GM12878 (cell line): ENCODE results near the gene FGFBP1. TPM values are rescaled to one million over a fixed set of nuclear protein-coding genes. Genes with fewer than 3 reads are reported as not detected.

Experiments used
- ATAC-seq: fragments of 200-7000 bp; cut with Tn5 transposase; 3 replicates; pipeline ENCODE4 v1.9.1; 2020; ENCODE audit warnings: mild to moderate bottlenecking, moderate library complexity
- BruUV-seq: library from RNA; stranded (reverse); fragments of 400-500 nt; replicated peaks from 2 replicates; lab custom pipeline; 2021; lab: Mats Ljungman, UMichigan
- CTCF ChIA-PET: fragments of 300-600 bp; sonication (Branson Sonifier 250); formaldehyde crosslinking; extraction: SDS; loops from one replicate; lab custom pipeline; 2021; ENCODE audit warnings: inconsistent platforms; lab: Yijun Ruan, JAX
- POLR2A ChIA-PET: fragments of 350-600 bp; formaldehyde crosslinking; extraction: SDS; loops from one replicate; lab custom pipeline; 2021; ENCODE audit warnings: inconsistent platforms; lab: Charles Lee
- RAD21 ChIA-PET: fragments of 300-600 bp; sonication (Branson Sonifier 250); formaldehyde crosslinking; loops from one replicate; lab custom pipeline; 2023; ENCODE audit warnings: antibody characterized with exemption; ENCODE audit not compliant: unreplicated experiment; lab: Charles Lee
- SMC1A ChIA-PET: fragments of 300-600 bp; sonication (Branson Sonifier 250); formaldehyde crosslinking; loops from one replicate; lab custom pipeline; 2023; ENCODE audit not compliant: unreplicated experiment, uncharacterized antibody; lab: Charles Lee
- DNase-seq: peaks from one replicate; pipeline ENCODE4 v3.0.0-alpha.2; 2011; ENCODE audit warnings: low read depth, low spot score
- FAIRE-seq: peaks from 3 replicates; lab custom pipeline; 2011; peaks lifted over from hg19 to GRCh38; lab: Jason Lieb, UNC
- H2AFZ ChIP-seq: 2 replicates; pipeline ENCODE4 v1.6.0; 2011; ENCODE audit warnings: low read depth, low read length, control low read depth; ENCODE audit not compliant: control insufficient read depth
- H3K27ac ChIP-seq: 2 replicates; pipeline ENCODE4 v1.5.1; 2011; ENCODE audit warnings: control low read depth; ENCODE audit not compliant: control insufficient read depth, insufficient read depth
- H3K27me3 ChIP-seq, 2 experiments: replicated peaks in 1 of 2; 2 replicates each; pipeline versions ENCODE4 v1.6.0 to v1.6.1; 2011; ENCODE audit warnings: low read length in 1 of 2; ENCODE audit not compliant: control insufficient read depth in 2 of 2, insufficient read depth in 2 of 2
- H3K36me3 ChIP-seq, 2 experiments: 2 replicates each; pipeline ENCODE4 v1.5.1; 2011; ENCODE audit warnings: low read length in 1 of 2; ENCODE audit not compliant: control insufficient read depth in 2 of 2, insufficient read depth in 2 of 2
- H3K4me1 ChIP-seq: 2 replicates; pipeline ENCODE4 v1.6.1; 2011; ENCODE audit warnings: mild to moderate bottlenecking, low read length, moderate library complexity, mixed read lengths; ENCODE audit not compliant: control insufficient read depth, insufficient read depth
- H3K4me2 ChIP-seq: 2 replicates; pipeline ENCODE4 v1.6.0; 2011; ENCODE audit warnings: control low read depth; ENCODE audit not compliant: control insufficient read depth, insufficient read depth
- H3K4me3 ChIP-seq: fragments of 200-600 bp; sonication (generic); 2 replicates; pipeline ENCODE4 v1.5.1; 2016
- H3K79me2 ChIP-seq: 2 replicates; pipeline ENCODE4 v1.6.0; 2011; ENCODE audit warnings: low read length; ENCODE audit not compliant: control insufficient read depth, insufficient read depth
- H3K9ac ChIP-seq: 2 replicates; pipeline ENCODE4 v1.8.0; 2011; ENCODE audit warnings: low read length, control low read depth, mixed read lengths; ENCODE audit not compliant: control insufficient read depth, insufficient read depth
- H3K9me3 ChIP-seq: replicated peaks from 3 replicates; pipeline ENCODE4 v1.5.1; 2011; ENCODE audit warnings: mild to moderate bottlenecking, low read length; ENCODE audit not compliant: control insufficient read depth, insufficient read depth
- H4K20me1 ChIP-seq: 2 replicates; pipeline ENCODE4 v1.6.0; 2011; ENCODE audit not compliant: control insufficient read depth, insufficient read depth
- CUX1 ChIP-seq: IDR thresholded peaks from 2 replicates; pipeline ENCODE4 v1.6.1; 2012; ENCODE audit warnings: improper control_type of control experiment, low read depth, low read length; ENCODE audit not compliant: insufficient replicate concordance
- IKZF2 ChIP-seq, 2 experiments: fragments of 450-650 bp; IDR thresholded peaks; 2 replicates each; pipeline ENCODE4 v1.6.1; 2017; ENCODE audit warnings: mild to moderate bottlenecking in 2 of 2, moderate library complexity in 2 of 2
- JUND ChIP-seq: IDR thresholded peaks from 2 replicates; pipeline ENCODE4 v1.6.1; 2012; ENCODE audit warnings: low read depth, mild to moderate bottlenecking, low read length, improper control_type of control experiment, moderate library complexity
- KDM1A ChIP-seq: fragments of 200-600 bp; sonication (generic); IDR thresholded peaks from 2 replicates; pipeline ENCODE4 v1.6.1; 2016; ENCODE audit warnings: borderline replicate concordance
- NFIC ChIP-seq: IDR thresholded peaks from 2 replicates; pipeline ENCODE4 v1.6.1; 2012; ENCODE audit warnings: low read depth, mild to moderate bottlenecking, inconsistent platforms, low read length, moderate library complexity
- NR2F1 ChIP-seq: fragments of 450-650 bp; conservative IDR thresholded peaks from 2 replicates; pipeline ENCODE4 v1.6.1; 2017; ENCODE audit warnings: mild to moderate bottlenecking
- RCOR1 ChIP-seq: conservative IDR thresholded peaks from 2 replicates; pipeline ENCODE4 v1.6.1; 2012; ENCODE audit warnings: low read depth, low read length, improper control_type of control experiment
- RUNX3 ChIP-seq: IDR thresholded peaks from 2 replicates; pipeline ENCODE4 v1.6.1; 2012; ENCODE audit warnings: low read length, inconsistent platforms
- SIN3A ChIP-seq: IDR thresholded peaks from 2 replicates; pipeline ENCODE4 v1.6.1; 2012; ENCODE audit warnings: low read depth, low read length, improper control_type of control experiment
- SUZ12 ChIP-seq: fragments of 200-600 bp; sonication (generic); IDR thresholded peaks from one replicate; pipeline ENCODE4 v1.6.1; 2018; ENCODE audit warnings: antibody characterized with exemption, mild to moderate bottlenecking; ENCODE audit not compliant: unreplicated experiment
- ZBTB11 ChIP-seq: fragments of 450-650 bp; formaldehyde crosslinking; IDR thresholded peaks from 2 replicates; pipeline ENCODE4 v1.5.0; 2022; ENCODE audit warnings: mild to moderate bottlenecking, missing genetic modification characterization
- ZNF24 ChIP-seq: fragments of 450-650 bp; IDR thresholded peaks from 2 replicates; pipeline ENCODE4 v1.6.1; 2017; ENCODE audit warnings: antibody characterized with exemption, mild to moderate bottlenecking
- ZNF592 ChIP-seq: fragments of 450-650 bp; IDR thresholded peaks from 2 replicates; pipeline ENCODE4 v1.6.1; 2017; ENCODE audit warnings: mild to moderate bottlenecking, moderate library complexity
- WGBS: methylation state at CpG from one replicate; pipeline ENCODE4 v1.1.6; 2016; ENCODE audit warnings: low lambda C conversion rate; ENCODE audit not compliant: insufficient replicate concordance, insufficient coverage; ENCODE audit errors: missing lambda C conversion rate; 5-methylcytosine and 5-hydroxymethylcytosine counted together
- in situ Hi-C: fragments of 300-500 bp; cut with MboI; formaldehyde crosslinking; loops from 9 replicates; pipeline ENCODE4 v1.14.3; 2018; ENCODE audit warnings: mixed read lengths
- intact Hi-C: fragments of 100-400 bp; cut with micrococcal nuclease; formaldehyde crosslinking; loops from one replicate; pipeline ENCODE4 v1.14.2; 2022; ENCODE audit not compliant: unreplicated experiment
- polyA plus RNA-seq, 11 experiments: library from polyadenylated mRNA; depleted of rRNA in 4 of 11; unstranded in 6 of 11; stranded (reverse) in 5 of 11; fragments of >200 nt; fragmentation: Nextera tagmentation in 4 of 11; fragmentation: Illumina TruSeq in 1 of 11; extraction: Ambion mirVana in 4 of 11; extraction: Trizol in 1 of 11; gene quantifications; 1 replicate in 1 of 11; 2 replicates in 10 of 11; pipeline versions ENCODE4 v1.2.1 to v1.2.3, GENCODE V29; 2011 to 2016; ENCODE audit warnings: inconsistent platforms in 2 of 11, missing spikeins in 2 of 11, low read depth in 1 of 11
- total RNA-seq, 4 experiments: library from RNA; depleted of rRNA in 3 of 4; stranded (reverse); fragments of >200 nt in 3 of 4; fragmentation: Illumina TruSeq in 1 of 4; extraction: Trizol in 1 of 4; gene quantifications; 2 replicates each; pipeline versions ENCODE4 v1.2.1 to v1.2.3, GENCODE V29; 2013 to 2021

FGFBP1 gene
- total and polyA plus RNA-seq, 10 of the 15 experiments (the other 5 are each of a cell fraction or from before 2014, with no cell fraction given): 0.09 to 0.11 (median 0.09) TPM; not detected in 7

GRCh38 chr4:15936495-15936894 lies 2.0 kb downstream of the FGFBP1 start:
- CTCF ChIA-PET: no interaction called here
- TF ChIP-seq NFIC (no peak), JUND (no peak), SIN3A (no peak), NR2F1 (no peak), IKZF2 (IDR thresholded peaks at IDR 0.05) (no peak), ZNF24 (no peak), KDM1A (no peak), RUNX3 (no peak), ZBTB11 (no peak), SUZ12 (no peak), RCOR1 (no peak), ZNF592 (no peak), CUX1 (no peak)

More at GRCh38 chr4:15936495-15936894, 2.0 kb downstream of the FGFBP1 start:
- Histone ChIP-seq H4K20me1 (no peaks in the 10 kb centered on the region), H3K27me3 (no peaks in the 10 kb centered on the region; a peak in 1 of 4 replicates), H3K79me2 (no peaks in the 10 kb centered on the region), H3K27ac (no peak overlapping the region), H3K9me3 (no peaks in the 10 kb centered on the region; the same call in 2 of the 3 replicates), H3K36me3 (no peaks in the 10 kb centered on the region), H3K4me3 (no peak overlapping the region), H3K4me2 (no peak overlapping the region), H3K9ac (no peak overlapping the region), H3K4me1 (no peaks in the 10 kb centered on the region), H2AFZ (no peak overlapping the region)
- ChIA-PET RAD21 (no interaction called here), POLR2A (no interaction called here), SMC1A (interaction anchor here (3.3 kb wide), 1 partner anchor 53 kb away, joined by 14 read pairs; no protein-coding TSS in a partner anchor)
- FAIRE-seq: no peak
- WGBS: 0% methylated on average over 4 of the region's 4 CpGs
- in situ Hi-C loops (no loop called here), intact Hi-C loops (no loop called here)
- BruUV-seq: no TSS peak
- no peak for ATAC-seq
- DNase-seq: no peak
